Neural crest cell (in vitro differentiated cells): ENCODE results near the gene CFDP1. TPM values are rescaled to one million over a fixed set of nuclear protein-coding genes. Genes with fewer than 3 reads are reported as not detected.

ENCODE experiments used
- DNase-seq: peaks from one replicate; pipeline ENCODE4 v3.0.0; 2021; ENCODE audit warnings: low read depth, mixed read lengths, low spot score
- H3K27ac Mint-ChIP-seq: one replicate; pipeline ENCODE4 v1.8.0; 2021; ENCODE audit warnings: mild to moderate bottlenecking, mixed read lengths; ENCODE audit not compliant: unreplicated experiment
- H3K27me3 Mint-ChIP-seq: 2 replicates; pipeline ENCODE4 v1.8.0; 2021; ENCODE audit warnings: low read depth, mild to moderate bottlenecking, mixed read lengths
- H3K36me3 Mint-ChIP-seq: 2 replicates; pipeline ENCODE4 v1.8.0; 2021; ENCODE audit warnings: low read depth, mild to moderate bottlenecking, mixed read lengths
- H3K4me1 Mint-ChIP-seq: 2 replicates; pipeline ENCODE4 v1.8.0; 2021; ENCODE audit warnings: mixed read lengths
- H3K4me3 Mint-ChIP-seq: one replicate; pipeline ENCODE4 v1.8.0; 2021; ENCODE audit warnings: mild to moderate bottlenecking, mixed read lengths
- H3K9me3 Mint-ChIP-seq: 2 replicates; pipeline ENCODE4 v1.8.0; 2021; ENCODE audit warnings: mixed read lengths
- total RNA-seq: library from RNA; stranded (reverse); gene quantifications from 2 replicates; pipeline ENCODE4 v1.2.1, GENCODE V29; 2021
- TF ChIP-seq, protein P1 (sequence below): fragments of 200-600 bp; sonication (generic); conservative IDR thresholded peaks from 2 replicates; pipeline ENCODE4 v1.5.0; 2021; ENCODE audit warnings: antibody characterized with exemption, mild to moderate bottlenecking

Gene CFDP1
- total RNA-seq, 1 donor from 2014 or later, result 99.8 TPM

DNA sequence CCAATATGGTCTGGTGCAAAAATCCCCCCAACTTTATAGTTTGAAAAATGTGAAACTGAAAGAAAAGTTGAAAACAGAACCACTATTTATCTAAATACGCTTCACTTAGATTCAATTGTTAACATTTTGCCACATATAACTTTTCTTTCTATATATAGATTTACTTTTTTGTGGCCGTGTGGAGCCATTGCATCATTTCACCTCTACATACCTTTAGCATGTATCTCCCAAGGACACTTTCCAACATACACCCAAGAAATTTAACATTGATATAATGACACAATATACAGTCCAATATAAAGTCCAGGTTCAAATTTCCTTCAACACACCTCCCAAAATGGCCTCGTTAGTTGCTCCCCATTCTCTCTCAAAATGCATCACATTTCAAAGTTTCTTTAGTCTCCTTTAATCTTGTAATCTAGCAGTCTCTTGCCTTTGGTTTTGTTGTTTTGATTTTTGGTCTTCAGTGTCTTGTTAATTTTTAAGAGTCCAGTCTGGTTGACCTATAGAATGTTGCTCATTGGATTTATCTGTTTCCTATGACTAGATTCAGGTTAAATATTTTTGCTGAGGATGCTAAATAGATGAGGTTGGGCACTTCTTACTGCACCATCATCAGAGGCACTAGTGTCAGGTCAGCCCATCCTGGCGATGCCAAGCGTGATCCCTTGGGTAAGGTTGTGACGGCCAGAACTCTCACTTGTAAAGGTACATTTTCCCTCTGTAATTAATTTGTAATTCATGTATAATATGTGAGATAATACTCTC lies 117.6 kb downstream of the CFDP1 start:
- TF ChIP-seq, protein P1, sequence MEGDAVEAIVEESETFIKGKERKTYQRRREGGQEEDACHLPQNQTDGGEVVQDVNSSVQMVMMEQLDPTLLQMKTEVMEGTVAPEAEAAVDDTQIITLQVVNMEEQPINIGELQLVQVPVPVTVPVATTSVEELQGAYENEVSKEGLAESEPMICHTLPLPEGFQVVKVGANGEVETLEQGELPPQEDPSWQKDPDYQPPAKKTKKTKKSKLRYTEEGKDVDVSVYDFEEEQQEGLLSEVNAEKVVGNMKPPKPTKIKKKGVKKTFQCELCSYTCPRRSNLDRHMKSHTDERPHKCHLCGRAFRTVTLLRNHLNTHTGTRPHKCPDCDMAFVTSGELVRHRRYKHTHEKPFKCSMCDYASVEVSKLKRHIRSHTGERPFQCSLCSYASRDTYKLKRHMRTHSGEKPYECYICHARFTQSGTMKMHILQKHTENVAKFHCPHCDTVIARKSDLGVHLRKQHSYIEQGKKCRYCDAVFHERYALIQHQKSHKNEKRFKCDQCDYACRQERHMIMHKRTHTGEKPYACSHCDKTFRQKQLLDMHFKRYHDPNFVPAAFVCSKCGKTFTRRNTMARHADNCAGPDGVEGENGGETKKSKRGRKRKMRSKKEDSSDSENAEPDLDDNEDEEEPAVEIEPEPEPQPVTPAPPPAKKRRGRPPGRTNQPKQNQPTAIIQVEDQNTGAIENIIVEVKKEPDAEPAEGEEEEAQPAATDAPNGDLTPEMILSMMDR, result no peak
- H3K4me1 Mint-ChIP-seq, result peaks cover 43% of the 10 kb centered on the region
- no peaks in the 10 kb centered on the region for H3K27me3 Mint-ChIP-seq
- no peaks in the 10 kb centered on the region for H3K9me3 Mint-ChIP-seq
- no peak for DNase-seq
- H3K4me3 Mint-ChIP-seq, result no peak overlapping the region
- H3K36me3 Mint-ChIP-seq, result peaks cover 7% of the 10 kb centered on the region
- no peak overlapping the region for H3K27ac Mint-ChIP-seq

DNA sequence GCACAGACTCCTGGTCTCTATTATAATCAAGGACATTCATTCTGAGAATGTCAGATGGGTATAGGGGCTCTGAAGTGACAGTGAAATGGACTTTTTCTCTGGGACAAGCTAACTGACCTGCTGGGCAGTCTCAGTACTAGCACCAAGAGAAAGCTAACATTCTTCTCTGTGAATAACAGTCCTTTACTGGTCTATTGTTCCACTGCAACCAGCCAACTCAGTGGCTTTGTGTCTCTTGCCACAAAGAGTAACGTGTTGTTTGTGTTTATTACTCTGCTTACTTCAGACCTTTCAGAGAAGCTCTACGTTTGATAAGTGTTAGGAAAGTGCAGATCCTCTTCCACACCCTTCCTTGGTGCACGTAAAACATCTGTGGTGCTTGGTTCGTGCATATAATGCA lies 120.4 kb downstream of the CFDP1 start:
- Mint-ChIP-seq H3K27ac (no peak overlapping the region), H3K27me3 (no peaks in the 10 kb centered on the region), H3K4me3 (no peak overlapping the region), H3K4me1 (peaks cover 40% of the 10 kb centered on the region), H3K9me3 (no peaks in the 10 kb centered on the region), H3K36me3 (peaks cover 7% of the 10 kb centered on the region)
- TF ChIP-seq, protein P1, result no peak
- DNase-seq, result no peak

DNA sequence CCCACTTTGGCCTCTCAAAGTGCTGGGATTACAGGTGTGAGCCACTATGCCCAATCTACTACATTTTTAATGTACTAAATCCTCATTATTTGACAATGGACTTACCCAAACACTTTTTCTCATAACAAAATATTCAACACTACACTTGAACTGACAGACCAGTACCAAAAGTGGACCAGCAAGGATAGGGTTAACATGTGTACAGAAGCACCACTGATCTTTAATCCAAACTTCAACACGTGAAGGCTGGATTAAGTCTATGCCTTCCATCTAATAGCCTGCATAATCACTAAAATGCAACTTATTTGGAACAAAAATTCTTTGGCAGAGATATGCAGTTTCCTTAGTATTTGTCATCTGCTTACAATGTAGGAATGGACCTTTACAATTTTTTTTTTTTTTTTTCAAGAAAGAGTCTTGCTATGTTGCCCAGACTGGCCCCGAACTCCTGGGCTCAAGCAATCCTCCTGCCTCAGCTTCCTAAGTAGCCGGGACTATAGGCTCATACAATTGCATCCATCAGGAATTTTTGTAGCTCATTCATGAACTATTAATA lies 121.8 kb downstream of the CFDP1 start:
- no peak overlapping the region for H3K4me3 Mint-ChIP-seq
- no peaks in the 10 kb centered on the region for H3K9me3 Mint-ChIP-seq
- peaks cover 7% of the 10 kb centered on the region for H3K36me3 Mint-ChIP-seq
- H3K27me3 Mint-ChIP-seq, result no peaks in the 10 kb centered on the region
- DNase-seq, result no peak
- no peak overlapping the region for H3K27ac Mint-ChIP-seq
- TF ChIP-seq, protein P1, result no peak
- H3K4me1 Mint-ChIP-seq, result peaks cover 38% of the 10 kb centered on the region

DNA sequence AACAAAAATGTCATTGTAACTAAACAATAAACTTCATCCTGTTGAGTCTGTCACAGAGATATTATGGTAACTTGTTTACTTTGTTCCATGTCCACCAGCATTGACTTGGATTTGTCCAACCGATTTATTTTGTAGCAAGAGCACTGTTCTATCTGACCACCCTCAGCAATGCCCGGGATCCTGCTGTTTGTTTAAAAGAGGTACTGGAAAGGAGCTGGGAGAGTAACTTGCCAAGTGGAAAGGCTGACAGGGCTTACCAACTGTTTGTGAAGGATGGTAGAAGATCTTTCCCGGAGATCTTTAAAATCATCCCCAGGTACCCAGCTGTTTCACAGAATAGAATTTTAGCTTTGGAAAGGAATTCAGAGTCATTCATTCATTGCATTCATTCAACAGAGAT lies 122.8 kb downstream of the CFDP1 start:
- peaks cover 7% of the 10 kb centered on the region for H3K36me3 Mint-ChIP-seq
- H3K4me1 Mint-ChIP-seq, result peaks cover 47% of the 10 kb centered on the region
- H3K27me3 Mint-ChIP-seq, result no peaks in the 10 kb centered on the region
- H3K4me3 Mint-ChIP-seq, result no peak overlapping the region
- TF ChIP-seq, protein P1, result no peak
- DNase-seq, result no peak
- no peak overlapping the region for H3K27ac Mint-ChIP-seq
- H3K9me3 Mint-ChIP-seq, result no peaks in the 10 kb centered on the region

DNA sequence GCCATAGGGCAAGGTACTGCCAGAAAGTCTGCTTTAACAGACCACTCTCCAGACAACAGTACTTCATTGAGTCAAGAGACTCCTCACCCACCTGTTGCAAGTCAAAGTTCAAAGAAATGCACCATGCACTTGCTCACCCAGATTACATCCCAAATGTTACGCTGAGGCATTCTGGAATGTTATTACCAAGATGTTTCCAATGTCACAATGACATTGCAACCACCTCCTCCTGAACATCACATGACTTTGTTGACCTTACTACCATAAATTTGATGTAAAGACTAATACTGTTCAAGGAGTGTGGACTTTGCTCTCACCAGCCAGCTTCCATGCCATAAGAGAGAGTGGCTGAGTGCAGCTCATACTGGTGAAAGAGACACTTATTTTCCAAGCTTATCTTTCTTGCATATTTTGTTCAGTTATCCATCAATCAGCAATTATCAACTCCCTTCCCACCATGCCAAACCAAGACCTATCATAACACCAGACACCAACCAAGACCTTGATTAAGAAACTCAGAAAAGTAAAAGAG lies 123.3 kb downstream of the CFDP1 start:
- Mint-ChIP-seq H3K27me3 (no peaks in the 10 kb centered on the region), H3K36me3 (peaks cover 8% of the 10 kb centered on the region), H3K27ac (no peak overlapping the region), H3K4me3 (no peak overlapping the region), H3K4me1 (peaks cover 49% of the 10 kb centered on the region), H3K9me3 (no peaks in the 10 kb centered on the region)
- DNase-seq, result no peak
- TF ChIP-seq, protein P1, result no peak
